K562 (cell line): ENCODE results near the gene MARS1. TPM values are rescaled to one million over a fixed set of nuclear protein-coding genes. Genes with fewer than 3 reads are reported as not detected.

Source experiments
- BACH1 ChIP-seq: fragments of 200-800 bp; sonication (Bioruptor generic); IDR thresholded peaks from 2 replicates; pipeline ENCODE4 v1.6.1; 2016; ENCODE audit warnings: missing genetic modification characterization, missing compliant biosample characterization
- BHLHE40 ChIP-seq: IDR thresholded peaks from 2 replicates; pipeline ENCODE4 v1.6.1; 2011; ENCODE audit warnings: low read length, improper control_type of control experiment
- CBX1 ChIP-seq: sonication (generic); IDR thresholded peaks from 2 replicates; pipeline ENCODE4 v1.6.1; 2016; ENCODE audit warnings: antibody characterized with exemption, low read depth, mild to moderate bottlenecking
- CBX3 ChIP-seq, 2 experiments: IDR thresholded peaks; 1 replicate in 1 of 2; 2 replicates in 1 of 2; pipeline ENCODE4 v1.6.1; 2012; ENCODE audit warnings: inconsistent platforms in 2 of 2, low read length in 2 of 2, borderline replicate concordance in 1 of 2, control low read depth in 1 of 2
- GABPB1 ChIP-seq: sonication (generic); formaldehyde crosslinking; IDR thresholded peaks from 2 replicates; pipeline ENCODE4 v1.8.0; 2022; ENCODE audit warnings: mild to moderate bottlenecking, missing genetic modification reagents
- L3MBTL2 ChIP-seq: fragments of 450-650 bp; IDR thresholded peaks from 2 replicates; pipeline ENCODE4 v1.6.1; 2016; ENCODE audit warnings: mild to moderate bottlenecking, moderate library complexity
- MNT ChIP-seq, 2 experiments: fragments of 450-650 bp; conservative IDR thresholded peaks; 2 replicates each; pipeline ENCODE4 v1.6.1; 2017; ENCODE audit warnings: mild to moderate bottlenecking in 2 of 2, moderate library complexity in 2 of 2
- RAD21 ChIP-seq, 2 experiments: fragments of 250-450 bp in 1 of 2; fragments of 450-650 bp in 1 of 2; sonication (Bioruptor Pico) in 1 of 2; formaldehyde crosslinking in 1 of 2; IDR thresholded peaks in 1 of 2; conservative IDR thresholded peaks in 1 of 2; 2 replicates each; pipeline versions ENCODE4 v1.4.0 to v1.8.0; 2020 to 2022; ENCODE audit warnings: mild to moderate bottlenecking in 2 of 2, moderate library complexity in 1 of 2
- SMAD2 ChIP-seq: fragments of 150-350 bp; IDR thresholded peaks from 2 replicates; pipeline ENCODE4 v1.6.1; 2014; ENCODE audit warnings: low read depth, mild to moderate bottlenecking, low read length
- SMAD4 ChIP-seq: fragments of 250-450 bp; sonication (Bioruptor Pico); conservative IDR thresholded peaks from 2 replicates; pipeline ENCODE4 v1.8.0; 2021; ENCODE audit warnings: inconsistent platforms, mild to moderate bottlenecking, moderate library complexity
- SMARCA5 ChIP-seq: fragments of 450-650 bp; IDR thresholded peaks from 2 replicates; pipeline ENCODE4 v1.6.1; 2016
- TAF15 ChIP-seq: fragments of 200-400 bp; formaldehyde crosslinking; IDR thresholded peaks from 2 replicates; pipeline ENCODE4 v1.6.1; 2017; ENCODE audit warnings: mild to moderate bottlenecking, low read depth, low read length, moderate library complexity
- TEAD1 ChIP-seq, 2 experiments: fragments of 450-650 bp in 1 of 2; sonication (generic) in 1 of 2; formaldehyde crosslinking; IDR thresholded peaks; 2 replicates each; pipeline versions ENCODE4 v1.4.0 to v1.8.0; 2020 to 2022; ENCODE audit warnings: mild to moderate bottlenecking in 2 of 2, missing genetic modification reagents in 1 of 2
- ZNF133 ChIP-seq: fragments of 250-450 bp; sonication (Bioruptor Pico); IDR thresholded peaks from 2 replicates; pipeline ENCODE4 v1.4.0; 2020; ENCODE audit warnings: mild to moderate bottlenecking
- ZNF239 ChIP-seq: fragments of 250-450 bp; sonication (Bioruptor Pico); IDR thresholded peaks from 2 replicates; pipeline ENCODE4 v1.4.0; 2020; ENCODE audit warnings: mild to moderate bottlenecking
- ZNF282 ChIP-seq: sonication (generic); formaldehyde crosslinking; IDR thresholded peaks from 2 replicates; pipeline ENCODE4 v1.8.1; 2023; ENCODE audit warnings: missing genetic modification reagents
- ZNF318 ChIP-seq, 2 experiments: fragments of 450-650 bp; IDR thresholded peaks; 2 replicates each; pipeline ENCODE4 v1.6.1; 2016; ENCODE audit warnings: mild to moderate bottlenecking in 2 of 2, borderline replicate concordance in 1 of 2, low read depth in 1 of 2, moderate library complexity in 1 of 2
- polyA plus RNA-seq, 8 experiments: library from polyadenylated mRNA; depleted of rRNA in 4 of 8; stranded (reverse) in 5 of 8; unstranded in 3 of 8; fragments of >200 nt; fragmentation: Nextera tagmentation in 2 of 8; fragmentation: Illumina TruSeq in 1 of 8; extraction: Ambion mirVana in 2 of 8; extraction: Trizol in 1 of 8; gene quantifications; 2 replicates each; pipeline versions ENCODE4 v1.2.1 to v1.2.3, GENCODE V29; 2011 to 2014; ENCODE audit warnings: inconsistent platforms in 1 of 8, missing spikeins in 1 of 8
- total RNA-seq, 7 experiments: library from RNA; depleted of rRNA in 6 of 7; stranded (reverse); fragments of >200 nt in 6 of 7; fragmentation: Illumina TruSeq in 2 of 7; extraction: Trizol in 2 of 7; gene quantifications; 2 replicates each; pipeline versions ENCODE4 v1.2.1 to v1.2.3, GENCODE V29; 2011 to 2021; ENCODE audit warnings: low replicate concordance in 1 of 7

Gene MARS1
- total and polyA plus RNA-seq, 9 of the 15 experiments (the other 6 are each of a cell fraction or from before 2014, with no cell fraction given): 117 to 382 (median 220) TPM

GRCh38 chr12:57456145-57456700 lies 31.6 kb upstream of the MARS1 start (continued):
- TF ChIP-seq ZNF318 (IDR thresholded peaks at IDR 0.05; ENCODE audit: borderline replicate concordance in 1 of 2, low read depth in 1 of 2) (no peak), L3MBTL2 (peak; percentile 78), SMAD2 (no peak), ZNF133 (CRISPR knock-in tag) (no peak), BACH1 (tag) (no peak), MNT (conservative IDR thresholded peaks at IDR 0.05) (0 out of 4 replicates have a peak, but pooled peaks of 1 of the 2 experiments have one; percentile 31), CBX3 (IDR thresholded peaks at IDR 0.05; ENCODE audit: borderline replicate concordance in 1 of 2, low read length in 2 of 2) (peak in 1 of 2 experiments; percentile 48; a peak in 1 of 3 replicates), ZNF239 (CRISPR knock-in tag) (peak; percentile 33; the same call in 1 of the 2 replicates), TEAD1 (CRISPR knock-in tag; IDR thresholded peaks at IDR 0.05) (peak in 1 of 2 experiments; percentile 30; a peak in 1 of 4 replicates), GABPB1 (CRISPR knock-in tag) (0 out of 2 replicates have a peak, but pooled peaks have one; percentile 45), SMAD4 (CRISPR knock-in tag) (peak; percentile 75), CBX1 (0 out of 2 replicates have a peak, but pooled peaks have one; percentile 11), SMARCA5 (peak; percentile 19; the same call in 1 of the 2 replicates), BHLHE40 (peak; percentile 35; the same call in 1 of the 2 replicates), TAF15 (no peak), ZNF282 (no peak), RAD21 (CRISPR knock-in tag; conservative IDR thresholded peaks at IDR 0.05 in 1 of 2, IDR thresholded peaks at IDR 0.05 in 1 of 2) (peak; percentile 28 to 36; a peak in 3 of 4 replicates)
